GM19193 (cell line): ENCODE measurements around the gene TNNT1.

Experiments used
- POLR2A ChIP-seq: IDR thresholded peaks from 4 replicates; pipeline ENCODE4 v1.6.1; 2011; ENCODE audit not compliant: insufficient read depth, insufficient read length; ENCODE audit errors: extremely low read depth

The TNNT1 gene

GRCh38 chr19:55149078-55150003 lies at the start of gene TNNT1:
Gene TNNT1, minus strand, starts transcription at chr19:55149206. Its CDS starts 2,049 bp downstream, at chr19:55147157.
- TF ChIP-seq POLR2A, result no peak

DNA sequence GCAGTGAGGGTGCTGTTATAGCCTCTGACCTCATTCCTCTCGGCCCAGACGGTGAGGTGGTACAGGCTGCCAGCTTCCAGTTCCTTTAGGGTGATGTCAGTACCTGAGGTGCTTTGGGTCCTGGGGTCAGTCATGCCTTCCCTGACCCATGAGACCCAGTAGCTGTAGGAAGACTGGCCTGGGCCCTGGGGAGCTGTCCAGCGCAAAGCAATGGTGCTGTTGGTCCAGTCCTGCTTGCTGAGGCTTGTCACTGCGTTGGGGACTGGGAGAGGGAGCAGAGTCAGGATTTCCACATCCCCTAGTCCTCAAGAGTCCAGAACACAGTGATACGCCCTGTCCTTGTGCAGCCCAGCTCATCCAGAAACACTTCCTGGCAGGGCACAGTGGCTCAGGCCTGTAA lies 49.6 kb upstream of the TNNT1 start:
- no peak for TF ChIP-seq POLR2A

- no peak for TF ChIP-seq POLR2A
Measured at GRCh38 chr19:55197528-55197927, 48.5 kb upstream of the TNNT1 start.

DNA sequence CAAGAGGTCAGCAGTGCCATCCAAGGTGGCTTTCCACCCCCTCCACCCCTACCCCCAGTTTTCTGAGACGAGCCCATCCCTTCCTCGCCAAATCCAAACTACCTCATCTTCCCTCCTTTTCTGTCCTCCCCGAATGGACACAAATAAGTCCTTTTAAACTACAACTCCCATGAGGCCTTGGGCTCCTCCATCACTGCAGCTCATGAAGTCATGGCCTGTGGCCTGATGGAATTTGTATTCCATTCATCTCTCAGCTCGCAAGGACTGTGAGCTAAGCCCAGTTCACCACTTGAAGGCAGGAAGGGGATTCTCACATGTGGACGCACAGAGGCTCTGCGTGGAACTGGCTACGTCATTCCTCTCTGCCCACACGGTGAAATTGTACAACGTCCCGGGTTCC lies 47.8 kb upstream of the TNNT1 start:
- TF ChIP-seq POLR2A, result no peak

DNA sequence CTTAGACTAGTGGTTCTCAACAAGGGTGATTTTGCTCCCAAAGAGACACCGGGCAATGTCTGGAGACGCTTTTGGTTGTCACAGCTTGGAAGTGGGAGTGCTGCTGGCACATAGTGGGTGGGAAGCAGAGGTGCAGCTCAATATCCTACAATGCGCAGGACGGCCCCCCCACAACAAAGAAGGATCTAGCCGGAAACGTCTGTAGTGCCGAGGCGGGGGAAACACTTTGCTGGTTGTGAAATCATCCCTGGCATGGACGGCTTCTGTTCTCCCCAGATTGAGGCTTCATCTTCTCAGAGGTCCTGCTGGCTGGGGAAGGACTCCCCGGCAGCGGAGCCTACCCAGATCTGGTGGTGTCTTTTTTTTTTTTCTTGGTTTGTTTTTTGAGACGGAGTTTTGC lies 44.5 kb upstream of the TNNT1 start:
- TF ChIP-seq POLR2A, result no peak

DNA sequence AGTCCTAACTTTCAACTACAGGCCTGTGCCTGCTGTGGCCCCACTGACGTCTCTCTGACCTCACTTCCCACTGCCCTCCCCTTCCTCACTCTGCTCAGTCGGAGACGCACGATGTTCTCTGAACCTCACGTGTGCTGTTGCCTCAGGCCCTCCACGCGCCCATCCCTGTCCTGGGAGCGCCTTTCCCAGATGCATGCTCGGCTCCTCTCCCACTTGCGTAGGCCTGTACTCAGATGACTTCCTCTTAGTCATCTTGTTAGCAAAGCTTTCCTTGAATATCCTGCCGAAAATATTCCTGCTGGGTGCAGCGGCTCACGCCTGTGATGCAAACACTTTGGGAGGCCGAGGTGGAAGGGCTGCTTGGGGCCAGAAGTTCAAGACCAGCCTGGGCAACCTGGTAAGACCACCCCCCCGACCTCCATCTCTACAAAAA lies 40.4 kb upstream of the TNNT1 start:
- no peak for TF ChIP-seq POLR2A

GRCh38 chr19:55188625-55189024 lies 39.6 kb upstream of the TNNT1 start:
- no peak for TF ChIP-seq POLR2A

DNA sequence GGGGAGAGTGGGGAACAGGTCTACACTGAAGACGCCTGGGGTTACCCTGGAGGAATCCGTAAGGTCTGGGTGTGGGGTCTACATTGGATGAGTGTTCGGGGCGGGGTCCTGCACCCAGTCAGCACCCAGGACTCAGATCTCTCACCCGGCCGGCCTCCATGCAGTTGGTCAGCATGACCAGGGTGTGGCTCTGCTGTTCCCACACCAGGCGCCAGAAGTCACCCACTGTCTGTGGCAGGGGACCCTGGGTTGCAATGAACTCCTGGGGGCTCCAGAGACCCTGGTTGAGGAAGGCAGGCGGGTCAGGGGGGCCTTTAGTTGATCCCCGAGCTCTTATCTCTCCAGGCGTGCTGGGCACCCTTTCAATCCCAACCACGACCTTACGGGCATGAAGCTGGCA lies 37.1 kb upstream of the TNNT1 start:
- TF ChIP-seq POLR2A, result no peak

- TF ChIP-seq POLR2A, result no peak
Measured at GRCh38 chr19:55181740-55182139, 32.7 kb upstream of the TNNT1 start.

DNA sequence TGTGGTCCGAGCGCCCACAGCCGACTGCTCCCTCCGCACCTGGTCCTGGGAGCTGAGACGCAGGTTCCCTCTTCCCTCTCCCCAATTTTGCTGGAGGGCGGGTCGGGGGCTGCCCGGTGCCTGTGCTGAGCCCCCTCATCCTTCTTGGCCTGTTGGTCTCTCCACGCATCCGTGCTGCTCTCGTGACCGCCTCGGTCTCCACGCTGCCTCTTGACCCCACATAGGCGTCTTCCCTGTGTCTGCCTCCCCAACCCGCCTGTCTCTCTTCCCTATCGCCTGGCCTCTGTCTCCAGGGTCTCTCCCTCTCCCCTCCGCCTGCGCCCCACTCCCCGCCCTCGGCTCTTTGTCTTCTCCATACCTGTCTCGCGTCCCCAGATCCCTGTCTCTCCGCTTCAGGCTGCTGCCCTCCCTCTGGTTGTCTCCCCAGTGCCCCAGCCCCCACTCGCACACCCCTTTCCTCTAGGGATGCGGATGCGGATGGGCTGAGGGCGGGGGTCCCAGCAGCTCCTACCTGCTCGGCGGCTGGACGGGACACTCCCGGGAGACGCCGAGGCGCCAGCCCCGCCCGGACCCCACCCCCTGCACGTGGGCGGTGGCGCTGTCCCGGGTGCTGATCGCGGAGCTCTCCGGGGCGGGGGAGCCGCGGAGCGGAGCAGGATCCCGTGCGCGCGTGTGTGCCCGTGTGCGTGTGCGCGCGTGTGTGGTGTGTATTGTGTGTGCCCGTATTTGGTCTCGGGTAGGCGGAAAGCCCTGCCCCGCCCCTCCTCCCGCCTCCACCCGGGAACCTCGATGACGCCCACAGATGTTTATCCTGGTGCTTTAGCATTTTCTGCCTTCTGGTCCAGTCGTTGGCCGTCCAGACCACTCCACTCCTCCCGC lies 30.8 kb upstream of the TNNT1 start, which contains the start of gene SYT5:
SYT5 (minus strand) TSS at position 684 of the 879 bp plus-strand sequence. CDS start 1,248 bp downstream, outside the sequence.
- TF ChIP-seq POLR2A, result no peak

DNA sequence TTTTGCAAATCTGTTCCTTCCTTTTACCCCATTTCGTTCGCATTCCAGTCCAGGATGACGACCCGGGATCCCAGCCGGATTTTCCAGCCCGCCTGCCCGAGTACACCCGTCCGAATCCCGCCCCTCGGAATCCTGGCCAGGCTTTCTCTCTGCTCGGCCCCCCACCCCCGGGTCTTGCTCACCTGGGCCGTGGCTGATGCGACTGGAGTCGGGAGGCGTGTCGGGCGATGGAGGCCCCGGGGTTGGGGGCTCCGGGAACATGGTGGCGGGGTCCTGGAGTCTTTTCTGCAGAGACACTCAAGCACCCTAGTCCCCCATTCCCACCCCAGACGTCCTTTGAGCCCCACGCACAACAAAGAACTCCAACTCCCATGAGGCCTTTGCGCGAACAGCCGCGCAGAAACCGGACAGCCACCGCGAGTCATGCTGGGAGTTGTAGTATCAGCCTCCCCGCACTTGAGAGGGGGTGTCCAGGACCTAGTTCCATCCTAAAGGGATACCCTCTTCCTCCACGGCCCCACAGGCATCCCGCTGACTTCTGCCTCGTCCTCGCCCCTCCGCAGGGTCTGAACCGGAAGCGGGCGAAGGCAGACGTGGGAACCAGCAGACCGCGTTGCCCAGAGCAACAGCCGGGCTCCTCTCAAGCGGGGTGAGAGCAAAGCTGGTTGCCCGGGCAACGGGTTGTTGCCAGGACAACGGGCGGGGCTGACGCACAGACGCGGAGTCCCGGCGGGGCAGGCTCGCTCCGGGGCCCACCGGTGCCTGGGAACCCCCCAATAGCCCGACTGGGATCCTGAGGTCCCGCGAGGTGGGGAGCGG lies 30.0 kb upstream of the TNNT1 start:
- TF ChIP-seq POLR2A, result no peak

GRCh38 chr19:55176076-55176475 lies 27.1 kb upstream of the TNNT1 start:
- no peak for TF ChIP-seq POLR2A

- TF ChIP-seq POLR2A, result no peak
Measured at GRCh38 chr19:55175117-55175867, 26.3 kb upstream of the TNNT1 start.

GRCh38 chr19:55174425-55175116 lies 25.6 kb upstream of the TNNT1 start:
- TF ChIP-seq POLR2A, result no peak
